Measurements from ENCODE around the gene CTAG1B. TPM values are rescaled to one million over a fixed set of nuclear protein-coding genes. Genes with fewer than 3 reads are reported as not detected.
"Not testable (repeated sequence)": the region's sequence is repeated elsewhere in the genome, so short reads cannot be mapped to it uniquely, and the experiment has no call there.

The CTAG1B gene
- total and polyA plus RNA-seq, 2 experiments from 2014 or later: not detected

- not testable (repeated sequence) for H4K20me1 ChIP-seq (replicated peaks; ENCODE audit: insufficient read depth); H3K9me3 Mint-ChIP-seq; H3K27me3 Mint-ChIP-seq (ENCODE audit: insufficient read depth, low read depth, poor library complexity); H3K27ac Mint-ChIP-seq; ATAC-seq; H3K27ac ChIP-seq (ENCODE audit: low read depth); H2AFZ ChIP-seq; H3K4me2 ChIP-seq; H3K4me1 Mint-ChIP-seq; H3K4me3 ChIP-seq; DNase-seq (ENCODE audit: low spot score); H3K4me3 Mint-ChIP-seq; H3K9me2 ChIP-seq (ENCODE audit: insufficient read depth); H3F3A ChIP-seq (replicated peaks; ENCODE audit: low read depth); H3K4me1 ChIP-seq (ENCODE audit: insufficient read depth); H3K36me3 ChIP-seq (ENCODE audit: insufficient read depth); H3K79me2 ChIP-seq (replicated peaks; ENCODE audit: insufficient read depth); H3K36me3 Mint-ChIP-seq (ENCODE audit: low read depth); H3K27me3 ChIP-seq (ENCODE audit: insufficient read depth)
Measured at GRCh38 chrX:154584585-154585183, 34.4 kb downstream of the CTAG1B start, which contains the start of gene CTAG1A. Gene CTAG1A, plus strand, starts transcription at chrX:154585133. Its CDS starts 74 bp downstream, at chrX:154585207.

- not testable (repeated sequence) for ATAC-seq; H3K79me2 ChIP-seq (replicated peaks; ENCODE audit: insufficient read depth)
Measured at GRCh38 chrX:154582994-154583393, 36.1 kb downstream of the CTAG1B start.

GRCh38 chrX:154575076-154575475, 44.0 kb downstream of the CTAG1B start:
- H3K4me3 ChIP-seq; H3K9me3 Mint-ChIP-seq; H3F3A ChIP-seq (replicated peaks; ENCODE audit: low read depth); DNase-seq (ENCODE audit: low spot score); H3K27ac Mint-ChIP-seq; H3K36me3 ChIP-seq (ENCODE audit: insufficient read depth); H3K27ac ChIP-seq (ENCODE audit: low read depth); H3K4me1 ChIP-seq (ENCODE audit: insufficient read depth); H3K36me3 Mint-ChIP-seq (ENCODE audit: low read depth); H3K27me3 ChIP-seq (ENCODE audit: insufficient read depth); H3K4me1 Mint-ChIP-seq; H2AFZ ChIP-seq; H3K4me3 Mint-ChIP-seq; H4K20me1 ChIP-seq (replicated peaks; ENCODE audit: insufficient read depth); H3K79me2 ChIP-seq (replicated peaks; ENCODE audit: insufficient read depth); H3K4me2 ChIP-seq; H3K9me2 ChIP-seq (ENCODE audit: insufficient read depth); H3K27me3 Mint-ChIP-seq (ENCODE audit: insufficient read depth, low read depth, poor library complexity): not testable (repeated sequence)
- peak; percentile 84 for ATAC-seq

More at GRCh38 chrX:154582994-154583393, 36.1 kb downstream of the CTAG1B start:
- not testable (repeated sequence) for H4K20me1 ChIP-seq (replicated peaks; ENCODE audit: insufficient read depth); H2AFZ ChIP-seq; H3K4me1 Mint-ChIP-seq; H3F3A ChIP-seq (replicated peaks; ENCODE audit: low read depth); H3K9me3 Mint-ChIP-seq; H3K27me3 ChIP-seq (ENCODE audit: insufficient read depth); DNase-seq (ENCODE audit: low spot score); H3K36me3 ChIP-seq (ENCODE audit: insufficient read depth); H3K27ac ChIP-seq (ENCODE audit: low read depth); H3K4me3 Mint-ChIP-seq; H3K4me2 ChIP-seq; H3K36me3 Mint-ChIP-seq (ENCODE audit: low read depth); H3K4me3 ChIP-seq; H3K27me3 Mint-ChIP-seq (ENCODE audit: insufficient read depth, low read depth, poor library complexity); H3K4me1 ChIP-seq (ENCODE audit: insufficient read depth); H3K9me2 ChIP-seq (ENCODE audit: insufficient read depth); H3K27ac Mint-ChIP-seq

GRCh38 chrX:154573061-154573460, 46.0 kb downstream of the CTAG1B start:
- not testable (repeated sequence) for H3K9me3 Mint-ChIP-seq; H3K27me3 ChIP-seq (ENCODE audit: insufficient read depth); H3K4me1 ChIP-seq (ENCODE audit: insufficient read depth); H3K27ac Mint-ChIP-seq; H3K36me3 Mint-ChIP-seq (ENCODE audit: low read depth); DNase-seq (ENCODE audit: low spot score); H3K4me3 Mint-ChIP-seq; H4K20me1 ChIP-seq (replicated peaks; ENCODE audit: insufficient read depth); H3K79me2 ChIP-seq (replicated peaks; ENCODE audit: insufficient read depth); H3K27ac ChIP-seq (ENCODE audit: low read depth); H3K4me1 Mint-ChIP-seq; H3K27me3 Mint-ChIP-seq (ENCODE audit: insufficient read depth, low read depth, poor library complexity); H3K9me2 ChIP-seq (ENCODE audit: insufficient read depth); H3K36me3 ChIP-seq (ENCODE audit: insufficient read depth); ATAC-seq; H2AFZ ChIP-seq; H3K4me3 ChIP-seq; H3F3A ChIP-seq (replicated peaks; ENCODE audit: low read depth); H3K4me2 ChIP-seq

GRCh38 chrX:154570361-154570760, 48.7 kb downstream of the CTAG1B start:
- not testable (repeated sequence) for H3K27ac Mint-ChIP-seq; H3K79me2 ChIP-seq (replicated peaks; ENCODE audit: insufficient read depth); H3K27me3 Mint-ChIP-seq (ENCODE audit: insufficient read depth, low read depth, poor library complexity); H3F3A ChIP-seq (replicated peaks; ENCODE audit: low read depth); H3K36me3 Mint-ChIP-seq (ENCODE audit: low read depth); H4K20me1 ChIP-seq (replicated peaks; ENCODE audit: insufficient read depth); H3K27me3 ChIP-seq (ENCODE audit: insufficient read depth); H3K27ac ChIP-seq (ENCODE audit: low read depth); H3K36me3 ChIP-seq (ENCODE audit: insufficient read depth); H3K9me2 ChIP-seq (ENCODE audit: insufficient read depth); H3K4me1 Mint-ChIP-seq; H2AFZ ChIP-seq; H3K4me2 ChIP-seq; H3K4me1 ChIP-seq (ENCODE audit: insufficient read depth); H3K9me3 Mint-ChIP-seq; H3K4me3 Mint-ChIP-seq; DNase-seq (ENCODE audit: low spot score); H3K4me3 ChIP-seq
- ATAC-seq: peak; percentile 74

Small RNA genes within 50 kb of the gene (small RNA-seq; reads per million reads assigned to genes)
- gene AC244090.1 (ENCODE audit: low replicate concordance) (not detected), gene AC244107.2 (ENCODE audit: low replicate concordance) (not detected)

Other genes starting within 250 kb of the CTAG1B start
- gene FLNA, start 244.6 kb downstream of the CTAG1B start, total RNA-seq (2014; rRNA removed; shearing (Covaris generic)): 1,228 and 1,445 TPM in 2 replicates
- 579 and 629 TPM in 2 replicates for gene FLNA, start 244.6 kb downstream of the CTAG1B start, polyA plus RNA-seq (2016; fragmentation: Nextera tagmentation; extraction: Ambion mirVana)
- 76.0 and 78.6 TPM in 2 replicates for gene EMD, start 240.0 kb downstream of the CTAG1B start, total RNA-seq (2014; rRNA removed; shearing (Covaris generic))
- 74.2 and 78.3 TPM in 2 replicates for gene EMD, start 240.0 kb downstream of the CTAG1B start, polyA plus RNA-seq (2016; fragmentation: Nextera tagmentation; extraction: Ambion mirVana)
- gene RPL10, start 220.9 kb downstream of the CTAG1B start, total RNA-seq (2014; rRNA removed; shearing (Covaris generic)): 3,338 and 4,929 TPM in 2 replicates
- 1,696 and 1,721 TPM in 2 replicates for gene RPL10, start 220.9 kb downstream of the CTAG1B start, polyA plus RNA-seq (2016; fragmentation: Nextera tagmentation; extraction: Ambion mirVana)
- 16.0 and 16.1 TPM in 2 replicates for gene DNASE1L1, start 210.0 kb downstream of the CTAG1B start, total RNA-seq (2014; rRNA removed; shearing (Covaris generic))
- 3.3 and 4.1 TPM in 2 replicates for gene DNASE1L1, start 210.0 kb downstream of the CTAG1B start, polyA plus RNA-seq (2016; fragmentation: Nextera tagmentation; extraction: Ambion mirVana)
- gene TAFAZZIN, start 207.7 kb downstream of the CTAG1B start, total RNA-seq (2014; rRNA removed; shearing (Covaris generic)): 36.0 and 43.3 TPM in 2 replicates
- 24.1 and 26.1 TPM in 2 replicates for gene TAFAZZIN, start 207.7 kb downstream of the CTAG1B start, polyA plus RNA-seq (2016; fragmentation: Nextera tagmentation; extraction: Ambion mirVana)
- 52.1 and 53.4 TPM in 2 replicates for gene ATP6AP1, start 190.6 kb downstream of the CTAG1B start, total RNA-seq (2014; rRNA removed; shearing (Covaris generic))
- gene ATP6AP1, start 190.6 kb downstream of the CTAG1B start, polyA plus RNA-seq (2016; fragmentation: Nextera tagmentation; extraction: Ambion mirVana): 37.7 and 39.4 TPM in 2 replicates
- gene GDI1, start 182.1 kb downstream of the CTAG1B start, total RNA-seq (2014; rRNA removed; shearing (Covaris generic)): 95.9 and 96.1 TPM in 2 replicates
- gene GDI1, start 182.1 kb downstream of the CTAG1B start, polyA plus RNA-seq (2016; fragmentation: Nextera tagmentation; extraction: Ambion mirVana): 48.5 and 49.1 TPM in 2 replicates
- gene FAM50A, start 175.1 kb downstream of the CTAG1B start, total RNA-seq (2014; rRNA removed; shearing (Covaris generic)): 20.9 and 23.9 TPM in 2 replicates
- 77.6 and 91.3 TPM in 2 replicates for gene FAM50A, start 175.1 kb downstream of the CTAG1B start, polyA plus RNA-seq (2016; fragmentation: Nextera tagmentation; extraction: Ambion mirVana)
- 5.4 and 7.0 TPM in 2 replicates for gene PLXNA3, start 161.0 kb downstream of the CTAG1B start, total RNA-seq (2014; rRNA removed; shearing (Covaris generic))
- 2.7 and 4.1 TPM in 2 replicates for gene PLXNA3, start 161.0 kb downstream of the CTAG1B start, polyA plus RNA-seq (2016; fragmentation: Nextera tagmentation; extraction: Ambion mirVana)
- 60.3 and 71.0 TPM in 2 replicates for gene LAGE3, start 140.0 kb downstream of the CTAG1B start, total RNA-seq (2014; rRNA removed; shearing (Covaris generic))
- gene LAGE3, start 140.0 kb downstream of the CTAG1B start, polyA plus RNA-seq (2016; fragmentation: Nextera tagmentation; extraction: Ambion mirVana): 76.5 and 84.5 TPM in 2 replicates
- 39.0 and 43.7 TPM in 2 replicates for gene UBL4A, start 132.7 kb downstream of the CTAG1B start, total RNA-seq (2014; rRNA removed; shearing (Covaris generic))
- gene UBL4A, start 132.7 kb downstream of the CTAG1B start, polyA plus RNA-seq (2016; fragmentation: Nextera tagmentation; extraction: Ambion mirVana): 15.2 and 15.6 TPM in 2 replicates
- gene SLC10A3, start 128.7 kb downstream of the CTAG1B start, total RNA-seq (2014; rRNA removed; shearing (Covaris generic)): 9.5 and 17.6 TPM in 2 replicates
- 7.3 and 7.6 TPM in 2 replicates for gene SLC10A3, start 128.7 kb downstream of the CTAG1B start, polyA plus RNA-seq (2016; fragmentation: Nextera tagmentation; extraction: Ambion mirVana)
- gene FAM3A, start 103.0 kb downstream of the CTAG1B start, total RNA-seq (2014; rRNA removed; shearing (Covaris generic)): 14.0 and 16.5 TPM in 2 replicates
- 11.8 and 12.0 TPM in 2 replicates for gene FAM3A, start 103.0 kb downstream of the CTAG1B start, polyA plus RNA-seq (2016; fragmentation: Nextera tagmentation; extraction: Ambion mirVana)
- 66.2 and 66.7 TPM in 2 replicates for gene G6PD, start 72.4 kb downstream of the CTAG1B start, total RNA-seq (2014; rRNA removed; shearing (Covaris generic))
- 14.3 and 14.4 TPM in 2 replicates for gene G6PD, start 72.4 kb downstream of the CTAG1B start, polyA plus RNA-seq (2016; fragmentation: Nextera tagmentation; extraction: Ambion mirVana)
- gene IKBKG, start 71.7 kb downstream of the CTAG1B start, total RNA-seq (2014; rRNA removed; shearing (Covaris generic)): 13.5 and 14.9 TPM in 2 replicates
- gene IKBKG, start 71.7 kb downstream of the CTAG1B start, polyA plus RNA-seq (2016; fragmentation: Nextera tagmentation; extraction: Ambion mirVana): 11.5 and 12.6 TPM in 2 replicates
- gene CTAG1A, start 34.1 kb downstream of the CTAG1B start, total RNA-seq (2014; rRNA removed; shearing (Covaris generic)): not detected in 2 replicates
- not detected in 2 replicates for gene CTAG1A, start 34.1 kb downstream of the CTAG1B start, polyA plus RNA-seq (2016; fragmentation: Nextera tagmentation; extraction: Ambion mirVana)
- gene CTAG2, start 34.3 kb upstream of the CTAG1B start, total RNA-seq (2014; rRNA removed; shearing (Covaris generic)): 0.87 TPM in 1 of 2 replicates, not detected in the other
- gene CTAG2, start 34.3 kb upstream of the CTAG1B start, polyA plus RNA-seq (2016; fragmentation: Nextera tagmentation; extraction: Ambion mirVana): not detected in 2 replicates
- gene GAB3, start 131.8 kb upstream of the CTAG1B start, total RNA-seq (2014; rRNA removed; shearing (Covaris generic)): 0.50 and 1.8 TPM in 2 replicates
- 0.35 and 0.89 TPM in 2 replicates for gene GAB3, start 131.8 kb upstream of the CTAG1B start, polyA plus RNA-seq (2016; fragmentation: Nextera tagmentation; extraction: Ambion mirVana)
- gene DKC1, start 143.6 kb upstream of the CTAG1B start, total RNA-seq (2014; rRNA removed; shearing (Covaris generic)): 101 and 120 TPM in 2 replicates
- 154 and 165 TPM in 2 replicates for gene DKC1, start 143.6 kb upstream of the CTAG1B start, polyA plus RNA-seq (2016; fragmentation: Nextera tagmentation; extraction: Ambion mirVana)
- gene MPP1, start 186.2 kb upstream of the CTAG1B start, total RNA-seq (2014; rRNA removed; shearing (Covaris generic)): 24.4 and 27.2 TPM in 2 replicates
- 17.8 and 18.7 TPM in 2 replicates for gene MPP1, start 186.2 kb upstream of the CTAG1B start, polyA plus RNA-seq (2016; fragmentation: Nextera tagmentation; extraction: Ambion mirVana)
- not detected in 2 replicates for gene SMIM9, start 215.4 kb upstream of the CTAG1B start, total RNA-seq (2014; rRNA removed; shearing (Covaris generic))
- gene SMIM9, start 215.4 kb upstream of the CTAG1B start, polyA plus RNA-seq (2016; fragmentation: Nextera tagmentation; extraction: Ambion mirVana): not detected in 2 replicates

Data from GM23338 (cell line).